ENCODE results near the gene ENPP1.

ENPP1 gene

DNA sequence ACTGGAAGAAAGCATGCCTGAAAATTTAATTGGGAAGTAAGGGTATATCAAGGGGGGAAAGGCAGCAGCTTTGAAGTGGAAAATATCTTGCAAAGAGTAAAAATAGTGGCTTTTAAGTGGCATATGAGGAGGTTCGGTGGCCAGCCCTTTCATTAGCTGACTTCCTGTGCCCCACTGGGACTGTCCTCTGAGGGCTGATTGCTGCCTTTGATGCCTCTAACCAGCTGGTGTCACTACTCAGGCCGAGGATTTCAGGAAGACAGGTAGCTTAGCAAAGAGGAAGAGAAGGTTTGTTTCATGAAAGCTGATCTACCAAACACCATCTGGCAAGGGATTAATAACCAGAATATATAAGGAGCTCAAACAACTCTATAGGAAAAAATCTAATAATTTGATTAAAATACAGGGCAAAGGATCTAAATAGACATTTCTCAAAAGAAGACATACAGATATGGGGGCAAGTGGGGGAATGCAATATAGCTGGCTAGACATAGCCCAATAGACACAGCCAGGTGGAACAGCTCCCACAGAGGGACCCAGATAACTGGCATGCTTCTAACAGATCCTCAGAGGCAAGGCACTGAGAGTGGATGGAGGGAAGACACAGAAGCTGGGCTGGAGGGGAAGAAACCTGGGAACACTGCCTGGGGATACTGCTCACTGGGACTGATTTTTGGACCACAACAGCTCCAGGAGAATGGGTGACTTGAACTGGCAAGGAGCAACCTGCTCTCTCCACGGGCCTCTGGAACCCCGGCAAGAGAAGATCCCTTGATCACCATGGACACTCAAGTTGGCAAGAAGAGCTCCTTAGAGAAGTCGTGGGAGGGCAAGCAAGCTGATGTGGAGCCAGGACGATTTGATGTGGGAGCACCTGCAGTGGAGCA is 110.2 kb downstream of the ENPP1 start:
- no peak for DNase-seq

- no peak for DNase-seq
These were observed 111.0 kb downstream of the ENPP1 start for GRCh38 chr6:131918650-131919355.

- no peak for DNase-seq
These were observed 112.8 kb downstream of the ENPP1 start for GRCh38 chr6:131920656-131921055.

GRCh38 chr6:131923356-131923755 is 115.5 kb downstream of the ENPP1 start:
- no peak for DNase-seq

DNA sequence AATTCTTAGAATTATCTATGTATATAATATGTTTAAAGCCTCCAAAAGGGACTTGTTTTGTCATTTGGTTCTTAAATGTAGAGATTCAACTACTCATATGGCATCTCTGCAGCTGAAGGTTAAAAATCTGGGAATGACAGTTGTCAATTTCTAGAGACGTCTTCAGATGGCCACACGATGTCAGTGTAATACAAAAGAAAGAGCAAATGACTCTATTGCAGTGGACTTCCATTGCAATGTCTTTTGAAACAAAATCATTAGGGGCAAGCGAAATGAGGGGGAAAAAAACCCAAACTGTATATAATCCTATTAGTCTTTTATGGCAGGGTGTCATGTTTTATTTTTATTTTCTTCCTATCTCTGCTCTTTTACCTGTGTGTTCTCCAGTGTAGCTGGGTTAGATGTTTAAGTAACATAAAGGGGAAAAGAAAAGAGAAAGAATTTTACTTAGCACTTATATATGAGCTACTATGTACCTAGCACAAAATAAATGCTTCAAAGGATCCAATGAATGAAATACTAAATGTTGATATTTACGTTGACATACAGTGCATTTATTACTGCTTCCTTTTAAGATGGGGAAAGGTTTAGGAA is 117.2 kb downstream of the ENPP1 start:
- no peak for DNase-seq

GRCh38 chr6:131929264-131929663 is 121.4 kb downstream of the ENPP1 start:
- no peak for DNase-seq

DNA sequence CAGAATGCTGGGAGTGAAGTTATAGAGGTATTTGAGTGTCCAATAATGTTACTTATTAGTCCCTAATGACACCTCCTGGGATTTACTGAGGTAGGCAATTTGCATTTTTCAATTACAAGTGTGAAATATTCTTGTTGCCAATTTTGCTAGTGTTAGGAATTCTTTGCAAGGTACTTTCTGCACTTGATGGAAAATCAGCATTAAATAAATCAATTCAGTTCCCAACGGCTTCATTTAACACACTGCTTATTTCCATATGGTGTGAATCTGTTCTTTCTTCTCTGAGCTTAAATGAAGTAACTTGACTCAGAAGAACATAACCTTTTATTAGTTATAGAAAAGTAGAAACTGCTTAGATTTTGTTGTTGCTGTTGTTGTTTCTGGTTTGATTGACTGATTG is 122.2 kb downstream of the ENPP1 start:
- DNase-seq = no peak

- no peak for DNase-seq
These were observed 123.4 kb downstream of the ENPP1 start for GRCh38 chr6:131931063-131931750.

DNA sequence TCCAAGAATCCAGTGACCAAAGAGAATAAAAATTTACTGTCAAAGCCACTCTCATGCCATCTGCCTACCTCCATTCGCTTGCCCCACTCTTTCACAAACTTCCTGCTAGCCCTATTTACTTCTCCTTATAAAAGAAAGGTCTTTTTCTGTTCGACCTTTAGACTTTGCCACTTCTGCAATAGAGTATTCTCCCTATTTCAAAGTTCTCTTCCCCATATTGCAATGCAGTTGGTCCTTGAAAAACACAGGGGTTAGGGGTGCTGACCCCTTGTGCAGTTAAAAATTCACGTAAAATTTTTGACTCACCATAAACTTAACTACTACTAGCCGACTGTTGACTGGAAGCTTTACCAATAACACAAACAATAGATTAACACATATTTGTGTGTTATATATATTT is 128.3 kb downstream of the ENPP1 start:
- no peak for DNase-seq

- DNase-seq = no peak
These were observed 129.4 kb downstream of the ENPP1 start for GRCh38 chr6:131937226-131937625.

- no peak for DNase-seq
These were observed 130.1 kb downstream of the ENPP1 start for GRCh38 chr6:131937703-131938631.
